NCI-H146 treated with DMSO at 0.1 percent for 48 hours (cell line): ENCODE data around the gene USO1.
"Not testable (repeated sequence)": the region's sequence is repeated elsewhere in the genome, so short reads cannot be mapped to it uniquely, and the experiment has no call there.

Experiments
- DNase-seq: peaks from one replicate; lab custom pipeline; 2025; ENCODE audit not compliant: unreplicated experiment; lab: John Stamatoyannopoulos, UW

Gene USO1

GRCh38 chr4:75724066-75724866, at the start of gene USO1:
TSS of gene USO1 (plus strand) at chr4:75724577. CDS start at chr4:75724820, 243 bp downstream.
- peak; percentile 96 for DNase-seq

DNA sequence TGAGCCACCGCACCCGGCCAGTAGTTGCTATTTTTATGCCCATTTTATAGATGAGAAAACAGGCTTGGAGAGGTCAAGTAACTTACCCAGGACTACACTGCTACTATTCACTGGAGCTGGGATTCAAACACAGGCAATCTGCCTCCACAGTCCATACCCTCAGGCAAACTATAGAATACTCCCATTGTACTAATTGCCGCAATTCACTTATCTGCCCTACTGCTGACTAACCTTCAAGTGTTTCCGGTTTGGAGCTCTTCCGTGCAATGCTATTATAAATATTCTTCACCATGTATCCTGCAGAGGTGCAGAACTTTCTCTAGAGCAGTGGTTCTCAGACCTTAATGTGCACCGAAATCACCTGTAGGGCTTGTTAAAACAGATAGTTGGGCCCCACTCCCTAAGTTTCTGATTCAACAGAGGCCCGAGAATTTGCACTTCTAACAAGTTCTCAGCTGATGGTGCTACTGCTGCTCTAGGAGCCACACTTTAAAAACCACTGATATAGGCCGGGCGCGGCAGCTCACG, 49.3 kb upstream of the USO1 start:
- peak; percentile 31 for DNase-seq

DNA sequence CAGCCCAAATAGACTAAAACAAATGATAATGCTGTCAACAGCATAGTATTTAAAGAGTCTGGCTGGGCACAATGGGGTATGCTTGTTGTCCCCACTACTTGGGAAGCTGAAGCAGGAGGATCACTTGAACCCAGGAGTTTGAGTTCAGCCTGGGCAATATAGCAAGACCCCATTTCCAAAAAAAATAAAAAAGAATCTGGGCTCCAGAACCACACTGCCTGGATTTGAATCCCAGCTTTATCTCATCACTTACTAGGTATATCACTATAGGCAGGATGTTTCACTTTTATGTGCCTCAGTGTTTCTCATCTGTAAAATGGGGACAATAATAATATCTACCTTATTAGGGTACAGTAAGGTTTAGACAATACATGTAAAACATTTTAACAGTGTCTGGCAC, 45.9 kb upstream of the USO1 start:
- no peak for DNase-seq

- DNase-seq, result no peak
Observed at GRCh38 chr4:75678965-75679364, 45.4 kb upstream of the USO1 start.

- no peak for DNase-seq
Observed at GRCh38 chr4:75679876-75680575, 44.4 kb upstream of the USO1 start.

- no peak for DNase-seq
Observed at GRCh38 chr4:75683482-75684155, 40.8 kb upstream of the USO1 start.

DNA sequence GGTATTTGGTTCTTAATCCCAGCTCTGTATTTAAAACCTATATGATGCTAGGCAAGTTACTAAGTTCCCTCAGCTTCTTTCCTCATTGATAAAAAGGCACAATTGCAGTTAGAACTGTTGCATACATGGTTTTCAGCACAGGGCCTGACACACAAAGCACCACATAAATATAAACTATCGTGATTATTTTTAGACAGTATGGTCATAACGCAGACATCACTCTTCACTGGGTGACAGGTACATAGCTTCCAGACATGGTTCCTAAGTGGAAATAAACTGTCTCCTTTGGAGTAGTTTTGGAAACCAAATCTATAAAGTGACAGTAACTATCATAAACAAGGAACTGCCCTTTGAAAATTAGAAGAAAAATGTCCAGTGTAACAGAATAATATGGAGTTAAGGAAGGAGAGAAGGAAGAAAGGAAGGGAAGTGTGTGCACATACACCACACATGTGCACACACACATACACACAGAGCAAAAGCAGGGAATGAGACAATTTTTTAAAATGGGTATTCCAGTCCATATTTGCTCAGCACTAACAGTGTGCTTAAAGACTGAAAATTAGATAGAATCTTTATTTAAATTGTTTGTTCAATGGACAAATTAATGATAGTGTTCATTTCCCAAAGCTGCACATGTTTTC, 38.7 kb upstream of the USO1 start:
- no peak for DNase-seq

DNA sequence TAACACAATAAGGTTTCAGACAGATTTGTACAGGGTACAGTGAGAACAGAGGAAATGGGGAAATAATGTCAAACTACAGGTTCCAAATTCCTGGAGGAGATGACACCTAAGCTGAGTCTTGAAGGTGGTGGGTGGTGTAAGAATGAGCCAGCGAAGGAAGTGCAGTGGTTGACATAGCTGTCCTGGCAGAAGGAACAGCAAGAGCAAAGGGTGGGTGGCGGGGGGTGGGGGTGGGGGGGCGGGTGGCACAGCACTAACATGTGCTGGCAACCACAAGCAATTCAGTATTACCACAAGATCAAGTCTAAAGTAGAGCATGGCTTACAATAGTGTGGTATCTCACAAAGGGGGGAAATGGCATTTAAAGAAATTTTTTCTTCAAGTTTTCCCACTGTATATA, 38.0 kb upstream of the USO1 start:
- DNase-seq, result no peak

GRCh38 chr4:75687125-75687524, 37.3 kb upstream of the USO1 start:
- not testable (repeated sequence) for DNase-seq

DNA sequence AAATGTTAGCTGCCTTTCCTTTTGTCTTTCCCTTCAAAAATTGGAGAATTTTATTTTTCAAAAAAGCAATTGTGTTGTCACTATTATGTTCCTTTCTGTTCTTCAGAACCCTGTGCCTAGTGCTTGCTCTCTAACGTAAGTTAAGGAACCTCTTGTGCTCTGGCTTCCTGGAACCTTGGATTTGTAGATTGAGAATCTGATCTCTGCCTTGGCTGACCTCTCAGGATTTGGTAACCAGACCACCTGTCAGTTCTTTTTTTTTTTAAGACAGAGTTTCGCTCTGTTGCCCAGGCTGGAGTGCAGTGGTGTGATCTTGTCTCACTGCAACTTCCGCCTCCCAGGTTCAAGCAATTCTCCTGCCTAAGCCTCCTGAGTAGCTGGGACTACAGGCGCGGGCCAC, 32.3 kb upstream of the USO1 start:
- DNase-seq, result not testable (repeated sequence)

DNA sequence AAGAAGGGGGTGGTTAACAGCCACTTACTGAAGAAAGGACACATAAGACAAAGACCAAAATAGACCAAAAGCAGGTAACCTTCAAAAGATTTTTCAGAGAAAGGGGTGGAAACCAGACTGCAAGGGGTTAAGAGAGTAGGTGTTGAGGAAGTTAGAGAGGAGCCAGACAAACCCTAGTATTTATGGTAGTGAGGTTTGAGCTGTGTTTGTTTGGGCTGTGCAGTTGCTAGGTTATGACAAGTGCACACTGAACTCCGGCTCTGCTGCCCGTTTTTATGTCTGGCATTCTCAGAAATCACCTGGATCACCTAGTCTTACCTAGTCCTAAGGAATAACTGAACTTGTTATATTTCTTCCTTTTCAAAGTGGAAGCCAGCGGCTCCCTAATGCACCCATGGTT, 28.3 kb upstream of the USO1 start:
- DNase-seq, result no peak

DNA sequence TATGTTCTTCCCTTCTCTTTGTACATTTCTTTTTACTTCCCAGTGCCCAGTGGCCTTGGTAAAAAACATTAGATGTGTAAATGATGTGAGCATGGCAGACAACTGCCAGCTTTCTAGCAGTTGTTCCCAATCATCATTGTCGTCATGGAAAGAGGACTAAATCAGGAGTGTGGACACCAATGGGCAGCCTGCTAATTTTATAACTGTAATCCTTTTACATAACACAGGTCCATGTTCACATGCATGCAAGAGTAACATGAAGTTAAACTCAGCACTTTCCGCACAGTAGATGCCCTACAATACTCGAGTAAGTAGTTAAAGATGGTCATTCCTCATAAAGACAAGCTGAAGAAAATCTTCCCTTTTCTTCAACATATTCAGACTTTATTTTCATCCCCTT, 27.8 kb upstream of the USO1 start:
- DNase-seq, result no peak

DNA sequence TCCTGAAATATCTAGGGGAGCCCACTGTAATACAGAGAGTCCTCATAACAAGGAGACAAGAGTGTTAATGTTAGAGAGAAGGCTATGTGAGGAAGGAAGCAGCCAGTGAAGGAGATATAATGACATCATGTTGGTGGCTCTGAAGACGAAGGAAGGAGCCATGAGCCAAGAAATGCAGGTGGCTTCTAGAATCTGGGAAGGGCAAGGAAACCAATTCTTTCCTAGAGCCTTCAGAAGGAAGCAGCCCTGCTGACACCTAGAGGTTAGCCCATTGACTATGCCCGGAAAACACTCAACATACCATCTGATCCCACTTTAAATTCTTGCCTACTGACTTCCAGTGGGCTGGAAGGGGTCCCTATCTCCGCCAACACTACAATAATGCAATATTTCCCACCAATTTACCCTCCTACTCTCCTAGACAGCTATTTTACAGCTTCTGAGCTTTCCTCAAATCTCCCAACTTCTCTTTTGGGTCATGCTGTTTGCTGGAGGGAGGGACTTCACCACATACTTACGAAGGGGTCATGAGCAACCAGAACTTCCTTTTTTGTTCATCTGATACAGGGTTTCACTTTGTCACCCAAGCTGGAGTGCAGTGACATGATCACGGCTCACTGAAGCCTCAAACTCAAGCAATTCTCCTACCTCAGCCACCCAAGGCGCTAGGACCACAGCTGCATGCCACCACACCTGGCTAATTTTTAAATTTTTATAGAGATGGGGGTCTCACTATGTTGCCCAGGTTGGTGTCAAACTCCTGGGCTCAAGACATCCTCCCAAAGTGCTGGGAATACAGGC, 26.0 kb upstream of the USO1 start:
- DNase-seq, result no peak

DNA sequence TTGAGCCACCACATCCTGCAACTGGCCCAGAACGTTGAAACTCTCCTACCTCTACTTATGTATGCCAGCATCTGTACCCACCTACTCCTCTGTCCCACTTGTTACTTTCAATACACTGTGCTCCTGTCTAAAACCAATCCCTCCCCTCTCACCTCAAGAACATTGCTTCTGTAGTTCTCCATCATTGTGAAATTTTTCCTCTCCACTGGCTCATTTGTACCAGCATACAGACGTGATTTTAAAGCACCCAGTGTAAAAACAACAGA, 25.5 kb upstream of the USO1 start:
- no peak for DNase-seq

- DNase-seq, result no peak
Observed at GRCh38 chr4:75699299-75699698, 25.1 kb upstream of the USO1 start.

DNA sequence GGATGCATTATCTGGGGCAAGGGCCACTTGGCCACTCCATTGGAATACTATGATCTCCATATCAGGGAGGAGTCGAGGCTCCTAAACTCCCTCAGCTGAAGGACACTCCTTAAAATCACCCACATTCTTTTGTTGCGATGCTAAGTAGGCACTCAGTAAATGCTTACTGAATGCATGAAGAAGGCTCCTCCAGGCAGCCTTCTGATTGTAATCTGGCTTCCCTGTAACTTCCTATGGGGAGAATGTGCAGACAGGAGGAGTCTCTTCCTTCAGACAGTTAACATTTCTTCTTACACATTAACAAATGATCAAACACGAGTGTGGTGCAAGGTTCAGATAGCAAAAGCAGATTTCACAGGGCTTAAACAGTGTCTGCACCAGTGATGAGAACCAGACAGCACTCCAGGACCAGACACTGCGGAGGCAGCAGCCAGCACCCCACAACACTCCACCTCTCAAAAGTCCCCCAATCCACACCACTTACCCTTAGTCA, 21.4 kb upstream of the USO1 start:
- no peak for DNase-seq

DNA sequence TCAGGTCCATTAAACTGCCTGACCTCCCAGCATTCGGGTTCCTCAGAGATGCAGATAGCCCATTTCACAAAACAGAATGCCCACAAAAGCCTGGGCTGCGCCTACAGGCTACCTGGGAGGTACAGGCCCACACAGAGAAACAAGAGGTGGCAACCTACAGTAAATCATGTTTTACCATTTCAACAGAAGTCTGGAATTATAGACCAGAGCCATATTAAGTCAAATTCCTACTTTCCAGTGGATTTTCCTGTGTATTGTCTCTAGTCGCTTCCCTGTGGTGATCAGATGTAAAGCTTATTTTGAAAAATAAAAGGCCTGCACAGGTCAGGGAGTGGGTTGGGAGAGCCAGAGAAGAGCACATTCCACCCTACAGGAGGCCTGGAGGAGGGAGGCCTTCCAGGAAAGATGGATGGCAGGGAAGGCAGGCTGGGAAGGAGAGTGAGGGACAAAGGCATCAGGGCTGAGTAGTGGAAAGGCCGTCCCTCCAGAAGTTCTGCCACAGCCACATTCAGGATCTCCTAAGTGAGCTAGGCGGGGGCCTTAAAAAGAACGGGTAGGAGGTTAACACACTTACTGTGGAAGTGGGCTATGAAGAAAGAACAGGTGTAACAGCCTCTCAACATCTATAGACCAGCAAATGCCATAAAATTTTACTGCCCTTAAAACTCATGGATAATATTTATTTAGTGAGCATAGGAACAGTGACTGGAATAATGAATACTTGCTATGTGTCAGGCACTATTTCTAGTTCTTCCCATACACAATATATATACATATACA, 19.0 kb upstream of the USO1 start:
- no peak for DNase-seq

DNA sequence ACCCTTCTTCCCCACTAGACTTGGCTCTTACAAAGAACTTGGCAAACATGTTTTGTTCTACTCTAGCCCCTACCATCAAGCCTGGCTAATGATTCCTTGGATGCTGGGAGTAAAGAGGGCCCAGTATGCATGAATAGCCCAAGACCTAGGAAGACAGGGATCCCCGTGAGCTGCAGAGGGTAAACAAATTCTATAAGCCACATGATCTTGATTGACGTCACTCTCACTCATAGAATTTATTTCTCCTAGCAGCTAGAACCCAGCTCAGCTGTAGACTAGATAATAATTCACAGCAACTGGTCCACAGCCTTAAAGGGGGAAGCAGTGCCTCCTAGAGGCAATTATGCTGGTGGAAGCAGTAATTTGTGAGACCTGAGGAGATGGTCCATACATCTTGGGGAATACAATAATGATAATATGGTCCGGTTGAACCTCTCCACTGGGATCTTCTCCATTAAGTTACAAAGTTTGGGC, 16.1 kb upstream of the USO1 start:
- DNase-seq, result no peak

DNA sequence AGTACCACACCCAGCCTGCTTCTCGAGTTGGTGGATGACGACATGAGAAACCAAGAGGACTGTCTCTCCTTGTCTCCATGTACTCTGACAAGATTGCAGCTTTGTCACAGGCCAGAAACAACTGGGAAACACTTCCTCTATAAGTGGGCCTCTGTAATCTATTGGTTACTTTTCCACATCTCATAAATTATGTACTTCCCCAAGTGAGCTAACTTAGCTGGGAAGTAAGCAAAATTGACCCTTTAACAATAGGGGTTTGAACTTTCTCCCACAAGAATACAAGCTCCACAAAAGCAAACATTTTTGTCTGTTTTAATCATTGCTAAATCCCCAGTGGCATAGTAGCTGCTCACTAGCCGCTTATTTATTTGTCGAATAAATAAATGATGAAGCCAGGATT, 14.1 kb upstream of the USO1 start:
- no peak for DNase-seq

GRCh38 chr4:75714011-75714410, 10.4 kb upstream of the USO1 start:
- no peak for DNase-seq
